ENCODE measurements around the gene IRAK4. TPM values are rescaled to one million over a fixed set of nuclear protein-coding genes. Genes with fewer than 3 reads are reported as not detected.

The IRAK4 gene
- total RNA-seq, 1 donor from 2014 or later, result 17.3 TPM

DNA sequence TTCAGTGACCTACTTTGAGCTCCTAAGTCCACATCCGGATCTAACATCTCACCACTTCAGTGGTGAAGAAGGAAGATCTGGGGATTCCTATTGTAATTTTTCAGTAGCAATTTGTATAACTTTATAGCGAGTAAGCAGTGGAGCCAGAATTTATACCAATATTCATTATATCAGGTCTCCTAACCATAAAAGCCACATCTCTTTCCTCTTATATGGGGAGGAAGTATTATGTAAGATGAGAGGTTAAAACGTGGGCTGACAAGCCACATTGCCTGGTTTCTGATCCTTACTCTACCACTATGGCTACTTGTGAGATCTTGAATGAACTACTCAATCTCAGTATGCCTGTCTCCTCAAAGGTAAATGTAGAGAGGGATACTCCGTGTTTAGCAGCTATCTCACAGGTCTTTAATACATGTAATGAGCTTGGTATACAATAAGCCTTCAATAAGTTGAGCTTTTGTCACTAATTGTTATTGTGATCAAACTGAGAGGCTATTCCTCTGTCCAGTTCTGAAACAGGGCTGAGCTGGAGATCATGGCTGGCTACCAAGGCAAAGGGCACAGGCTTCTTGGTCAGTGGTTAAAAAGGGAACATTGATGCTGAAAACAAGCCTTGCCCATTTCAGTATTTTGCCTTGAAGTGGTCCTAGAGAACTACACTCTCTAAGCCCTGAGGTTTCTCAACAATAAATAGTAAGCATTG, 73.9 kb downstream of the IRAK4 start:
- H3K36me3 Mint-ChIP-seq (ENCODE audit: low read depth, unreplicated experiment), result peaks cover 6% of the 10 kb centered on the region
- H3K4me1 Mint-ChIP-seq (ENCODE audit: unreplicated experiment), result peaks cover 6% of the 10 kb centered on the region
- no peak overlapping the region for H3K4me3 Mint-ChIP-seq (ENCODE audit: unreplicated experiment)
- no peak for DNase-seq (ENCODE audit: low spot score)
- H3K27ac Mint-ChIP-seq (ENCODE audit: unreplicated experiment), result no peak overlapping the region
- H3K9me3 Mint-ChIP-seq (ENCODE audit: unreplicated experiment), result no peaks in the 10 kb centered on the region
- peaks cover 5% of the 10 kb centered on the region for H3K27me3 Mint-ChIP-seq (ENCODE audit: unreplicated experiment)
- TF ChIP-seq, protein P1, sequence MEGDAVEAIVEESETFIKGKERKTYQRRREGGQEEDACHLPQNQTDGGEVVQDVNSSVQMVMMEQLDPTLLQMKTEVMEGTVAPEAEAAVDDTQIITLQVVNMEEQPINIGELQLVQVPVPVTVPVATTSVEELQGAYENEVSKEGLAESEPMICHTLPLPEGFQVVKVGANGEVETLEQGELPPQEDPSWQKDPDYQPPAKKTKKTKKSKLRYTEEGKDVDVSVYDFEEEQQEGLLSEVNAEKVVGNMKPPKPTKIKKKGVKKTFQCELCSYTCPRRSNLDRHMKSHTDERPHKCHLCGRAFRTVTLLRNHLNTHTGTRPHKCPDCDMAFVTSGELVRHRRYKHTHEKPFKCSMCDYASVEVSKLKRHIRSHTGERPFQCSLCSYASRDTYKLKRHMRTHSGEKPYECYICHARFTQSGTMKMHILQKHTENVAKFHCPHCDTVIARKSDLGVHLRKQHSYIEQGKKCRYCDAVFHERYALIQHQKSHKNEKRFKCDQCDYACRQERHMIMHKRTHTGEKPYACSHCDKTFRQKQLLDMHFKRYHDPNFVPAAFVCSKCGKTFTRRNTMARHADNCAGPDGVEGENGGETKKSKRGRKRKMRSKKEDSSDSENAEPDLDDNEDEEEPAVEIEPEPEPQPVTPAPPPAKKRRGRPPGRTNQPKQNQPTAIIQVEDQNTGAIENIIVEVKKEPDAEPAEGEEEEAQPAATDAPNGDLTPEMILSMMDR (IDR thresholded peaks at IDR 0.05; ENCODE audit: unreplicated experiment), result no peak

DNA sequence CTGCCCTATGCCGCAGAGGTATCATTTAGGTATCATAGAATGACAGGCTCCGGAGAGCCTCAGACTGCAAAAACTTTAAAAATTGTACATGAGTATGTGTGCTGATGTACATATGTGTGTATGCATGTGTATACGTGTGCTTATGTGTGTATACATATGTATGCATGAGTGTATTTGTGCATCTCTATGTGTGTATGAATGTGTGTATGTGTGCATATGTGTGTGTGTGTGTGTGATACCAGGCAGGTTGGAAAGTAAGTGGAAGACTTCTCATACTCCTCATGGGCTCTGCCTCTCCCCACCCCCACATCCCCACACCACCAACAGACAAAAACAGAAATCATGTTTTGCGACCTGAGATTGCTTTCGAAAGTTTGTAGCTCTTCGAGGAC, 76.5 kb downstream of the IRAK4 start:
- no peak for DNase-seq (ENCODE audit: low spot score)
- H3K4me1 Mint-ChIP-seq (ENCODE audit: unreplicated experiment), result peaks cover 18% of the 10 kb centered on the region
- peak overlapping the region; percentile 94 for H3K4me3 Mint-ChIP-seq (ENCODE audit: unreplicated experiment)
- H3K36me3 Mint-ChIP-seq (ENCODE audit: low read depth, unreplicated experiment), result peaks cover 6% of the 10 kb centered on the region
- H3K27me3 Mint-ChIP-seq (ENCODE audit: unreplicated experiment), result peaks cover 3% of the 10 kb centered on the region
- peak overlapping the region; percentile 44 for H3K27ac Mint-ChIP-seq (ENCODE audit: unreplicated experiment)
- TF ChIP-seq, protein P1 (IDR thresholded peaks at IDR 0.05; ENCODE audit: unreplicated experiment), result no peak
- H3K9me3 Mint-ChIP-seq (ENCODE audit: unreplicated experiment), result no peaks in the 10 kb centered on the region

DNA sequence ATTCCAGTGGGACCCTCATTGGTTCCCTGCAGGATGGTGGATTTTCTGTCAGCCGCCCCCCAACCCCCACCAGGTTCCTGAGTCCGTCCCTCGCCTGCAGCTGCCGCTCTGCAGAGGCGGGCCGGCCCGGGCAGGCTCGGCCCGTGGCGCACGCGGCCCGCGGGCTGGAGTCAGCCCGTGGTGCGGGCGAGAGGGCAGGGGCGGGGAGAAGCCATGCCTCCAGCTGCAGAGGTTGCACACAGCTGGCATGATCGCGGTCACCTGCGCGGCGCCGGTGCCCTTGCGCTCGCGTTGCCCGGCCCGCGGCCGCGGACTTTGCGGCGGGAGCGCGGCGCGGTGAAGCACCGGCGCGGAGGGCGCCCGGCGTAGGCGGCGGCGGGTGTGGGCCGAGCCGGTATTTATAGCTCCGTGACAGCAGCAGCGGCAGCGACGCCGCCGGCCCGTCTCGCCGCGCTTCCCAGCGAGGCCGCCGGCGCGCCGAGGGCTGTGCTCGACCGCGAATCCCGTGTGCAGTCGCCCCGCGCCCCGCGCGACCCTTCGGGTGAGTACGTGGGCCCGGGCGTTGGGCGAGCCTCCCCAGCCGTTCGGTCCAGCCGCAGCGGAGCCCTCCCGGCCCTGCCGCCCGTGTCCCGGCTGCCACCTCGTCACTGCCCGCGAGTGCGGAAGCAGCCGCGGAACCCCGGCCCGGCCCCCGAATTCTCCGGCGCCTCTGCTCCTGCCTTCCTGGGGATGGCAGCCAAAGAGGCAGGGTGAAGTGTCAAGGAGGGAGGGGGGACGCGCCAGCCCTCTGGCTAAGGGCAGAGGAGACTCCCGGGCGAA, 77.1 kb downstream of the IRAK4 start, which contains the start of gene TMEM117:
Gene TMEM117, plus strand, starts transcription at position 426 of the 819 bp plus-strand sequence.
- Mint-ChIP-seq H3K27ac (ENCODE audit: unreplicated experiment) (peak within 1 kb of the TSS; percentile 44), H3K36me3 (ENCODE audit: low read depth, unreplicated experiment) (peaks cover 6% of the 10 kb centered on the region), H3K4me1 (ENCODE audit: unreplicated experiment) (peaks cover 18% of the 10 kb centered on the region), H3K27me3 (ENCODE audit: unreplicated experiment) (peaks cover 3% of the 10 kb centered on the region), H3K9me3 (ENCODE audit: unreplicated experiment) (no peaks in the 10 kb centered on the region), H3K4me3 (ENCODE audit: unreplicated experiment) (peak within 1 kb of the TSS; percentile 94)
- TF ChIP-seq, protein P1 (IDR thresholded peaks at IDR 0.05; ENCODE audit: unreplicated experiment), result no peak
- DNase-seq (ENCODE audit: low spot score), result peak; percentile 48

DNA sequence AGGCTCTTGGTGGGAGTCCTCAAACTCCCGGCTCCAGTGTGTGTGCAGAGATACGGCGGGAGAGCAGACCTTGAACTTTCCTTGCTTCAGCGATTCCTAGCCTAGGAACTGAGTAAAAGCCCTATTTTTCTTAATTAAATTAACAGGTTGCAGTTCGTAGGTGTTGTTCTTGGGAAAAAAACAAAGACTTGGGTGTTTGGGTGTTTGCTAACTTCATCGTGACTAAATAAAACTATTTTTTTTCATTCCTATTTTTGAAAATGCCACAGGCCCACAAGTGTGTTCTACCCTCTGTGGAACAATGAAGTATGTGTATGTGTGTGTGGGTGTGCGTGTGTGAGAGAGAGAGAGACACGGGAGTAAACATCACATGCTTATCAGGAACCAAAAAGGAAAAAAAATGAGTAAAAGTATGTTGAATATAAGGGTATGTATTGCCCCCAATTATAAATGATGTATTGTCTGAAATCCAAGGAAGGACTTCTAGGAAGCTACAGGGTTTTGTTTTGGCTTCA, 77.8 kb downstream of the IRAK4 start:
- Mint-ChIP-seq H3K9me3 (ENCODE audit: unreplicated experiment) (no peaks in the 10 kb centered on the region), H3K27me3 (ENCODE audit: unreplicated experiment) (peaks cover 3% of the 10 kb centered on the region), H3K36me3 (ENCODE audit: low read depth, unreplicated experiment) (peaks cover 6% of the 10 kb centered on the region), H3K4me1 (ENCODE audit: unreplicated experiment) (peaks cover 18% of the 10 kb centered on the region), H3K27ac (ENCODE audit: unreplicated experiment) (no peak overlapping the region), H3K4me3 (ENCODE audit: unreplicated experiment) (peak overlapping the region; percentile 61)
- TF ChIP-seq, protein P1 (IDR thresholded peaks at IDR 0.05; ENCODE audit: unreplicated experiment), result no peak
- DNase-seq (ENCODE audit: low spot score), result no peak

Other genes starting within 250 kb of the IRAK4 start
- 0.15 TPM for gene ADAMTS20, start 206.7 kb upstream of the IRAK4 start, total RNA-seq (ENCODE audit: unreplicated experiment)
- 15.4 TPM for gene PUS7L, start 161 bp upstream of the IRAK4 start, total RNA-seq (ENCODE audit: unreplicated experiment)
- 44.8 TPM for gene TWF1, start 47.4 kb downstream of the IRAK4 start, total RNA-seq (ENCODE audit: unreplicated experiment)
- 0.80 TPM for gene TMEM117, start 77.1 kb downstream of the IRAK4 start, total RNA-seq (ENCODE audit: unreplicated experiment)